Activated T-cell treated with anti-CD3 and anti-CD28 coated beads, Interleukin-2, amount 50 U/mL, for 72 hours (primary cell): ENCODE measurements around the gene ATP7A. TPM values are rescaled to one million over a fixed set of nuclear protein-coding genes. Genes with fewer than 3 reads are reported as not detected.
A peak's percentile ranks its signal among the peaks of the same experiment; 100 is the strongest.
"Not testable (repeated sequence)": the region's sequence is repeated elsewhere in the genome, so short reads cannot be mapped to it uniquely, and the experiment has no call there.

Source experiments
- ATAC-seq, 2 donors: fragments of 150-1000 bp; cut with Tn5 transposase; replicated peaks in 1 of 2; 2 replicates each; pipeline ENCODE4 v1.10.0; 2021; ENCODE audit warnings: moderate library complexity in 2 of 2, mild to moderate bottlenecking in 1 of 2
- DNase-seq, 2 donors: peaks; one replicate each; pipeline ENCODE4 v3.0.0; 2021 to 2022; ENCODE audit warnings: mixed read lengths in 1 of 2
- H3K27ac Mint-ChIP-seq: one replicate; pipeline ENCODE4 v1.8.0; 2022; ENCODE audit warnings: mild to moderate bottlenecking, moderate library complexity, mixed read lengths
- H3K27me3 Mint-ChIP-seq: one replicate; pipeline ENCODE4 v1.8.0; 2022; ENCODE audit warnings: low read depth, mixed read lengths
- H3K36me3 Mint-ChIP-seq, 2 donors: one replicate each; pipeline ENCODE4 v1.8.0; 2022; ENCODE audit warnings: mixed read lengths in 2 of 2, mild to moderate bottlenecking in 1 of 2; ENCODE audit not compliant: insufficient read depth in 2 of 2
- H3K4me1 Mint-ChIP-seq: one replicate; pipeline ENCODE4 v1.8.0; 2022; ENCODE audit warnings: low read depth, mixed read lengths
- H3K4me3 Mint-ChIP-seq, 2 donors: one replicate each; pipeline ENCODE4 v1.8.0; 2022; ENCODE audit warnings: mild to moderate bottlenecking in 2 of 2, mixed read lengths in 2 of 2, moderate library complexity in 2 of 2
- H3K9me3 Mint-ChIP-seq, 2 donors: one replicate each; pipeline ENCODE4 v1.8.0; 2022; ENCODE audit warnings: mixed read lengths in 2 of 2
- total RNA-seq, 2 donors: library from RNA; stranded (reverse); gene quantifications; one replicate each; pipeline ENCODE4 v1.2.3, GENCODE V29; 2022

Gene ATP7A
- 10 to 100 TPM in 1 of 2 donors, 1 to 10 TPM in 1; 9.9 to 10.1 TPM for total RNA-seq

- peaks cover 2 to 3% of the 10 kb centered on the region in 2 donors for H3K36me3 Mint-ChIP-seq
- peaks cover 20% of the 10 kb centered on the region for H3K4me1 Mint-ChIP-seq
- H3K27ac Mint-ChIP-seq, result peak within 1 kb of the TSS; percentile 99
- peak within 1 kb of the TSS; percentile 98 for H3K4me3 Mint-ChIP-seq
- DNase-seq, result peak; percentile 89 to 91
- H3K9me3 Mint-ChIP-seq, result no peaks in the 10 kb centered on the region
- no peaks in the 10 kb centered on the region for H3K27me3 Mint-ChIP-seq
- ATAC-seq, result peak; percentile 95
Measured at GRCh38 chrX:77910108-77910840, at the start of gene ATP7A. TSS of gene ATP7A (plus strand) at chrX:77910693. CDS start at chrX:77971642, 60,949 bp downstream.

- ATAC-seq (no peak), DNase-seq (no peak)
- no peaks in the 10 kb centered on the region for H3K9me3 Mint-ChIP-seq
- H3K27ac Mint-ChIP-seq, result no peak overlapping the region
- no peak overlapping the region for H3K4me3 Mint-ChIP-seq
- H3K36me3 Mint-ChIP-seq, result peaks cover 4 to 8% of the 10 kb centered on the region in 2 donors
- H3K4me1 Mint-ChIP-seq, result no peaks in the 10 kb centered on the region
- no peaks in the 10 kb centered on the region for H3K27me3 Mint-ChIP-seq
Measured at GRCh38 chrX:77875372-77875771, 35.1 kb upstream of the ATP7A start.

DNA sequence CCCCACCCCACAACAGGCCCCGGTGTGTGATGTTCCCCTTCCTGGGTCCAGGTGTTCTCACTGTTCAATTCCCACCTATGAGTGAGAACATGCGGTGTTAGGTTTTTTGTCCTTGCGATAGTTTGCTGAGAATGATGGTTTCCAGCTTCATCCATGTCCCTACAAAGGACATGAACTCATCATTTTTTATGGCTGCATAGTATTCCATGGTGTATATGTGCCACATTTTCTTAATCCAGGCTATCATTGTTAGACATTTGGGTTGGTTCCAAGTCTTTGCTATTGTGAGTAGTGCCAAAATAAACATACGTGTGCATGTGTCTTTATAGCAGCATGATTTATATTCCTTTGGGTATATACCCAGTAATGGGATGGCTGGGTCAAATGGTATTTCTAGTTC, 29.1 kb upstream of the ATP7A start:
- peak overlapping the region; percentile 24 for H3K27ac Mint-ChIP-seq
- DNase-seq, H3K27me3 Mint-ChIP-seq, ATAC-seq, H3K9me3 Mint-ChIP-seq, H3K4me3 Mint-ChIP-seq, H3K36me3 Mint-ChIP-seq, H3K4me1 Mint-ChIP-seq: not testable (repeated sequence)

- no peaks in the 10 kb centered on the region for H3K9me3 Mint-ChIP-seq
- H3K27me3 Mint-ChIP-seq, result no peaks in the 10 kb centered on the region
- DNase-seq (no peak), ATAC-seq (no peak)
- peaks cover 29% of the 10 kb centered on the region for H3K4me1 Mint-ChIP-seq
- peaks cover 3 to 10% of the 10 kb centered on the region in 2 donors for H3K36me3 Mint-ChIP-seq
- peak overlapping the region; percentile 26 for H3K27ac Mint-ChIP-seq
- H3K4me3 Mint-ChIP-seq, result peak overlapping the region; percentile 90 to 100
Measured at GRCh38 chrX:77892887-77893286, 17.6 kb upstream of the ATP7A start.

DNA sequence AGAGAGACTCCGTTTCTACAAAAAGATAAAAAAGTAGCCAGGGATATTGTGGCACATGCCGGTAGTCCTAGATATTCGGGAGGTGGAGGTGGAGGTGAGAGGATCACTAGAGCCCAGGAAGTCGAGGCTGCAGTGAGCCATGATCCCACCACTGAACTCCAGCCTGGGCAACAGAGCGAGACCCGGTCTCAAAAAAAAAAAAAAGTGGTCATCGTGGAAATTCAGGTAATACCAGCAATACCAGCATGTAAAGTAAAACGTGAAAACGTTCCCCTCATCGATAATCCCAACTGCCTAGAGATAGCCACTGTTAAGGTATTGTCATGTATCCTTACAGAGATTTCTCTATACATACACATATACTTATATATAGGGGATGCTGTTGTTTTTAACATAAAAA, 16.8 kb upstream of the ATP7A start:
- Mint-ChIP-seq H3K27ac (peak overlapping the region; percentile 100), H3K27me3 (no peaks in the 10 kb centered on the region), H3K9me3 (no peaks in the 10 kb centered on the region), H3K36me3 (peaks cover 3 to 10% of the 10 kb centered on the region in 2 donors), H3K4me1 (peaks cover 29% of the 10 kb centered on the region), H3K4me3 (peak overlapping the region; percentile 90 to 100)
- no peak for DNase-seq
- ATAC-seq, result no peak

- Mint-ChIP-seq H3K4me3 (peak within 1 kb of the TSS; percentile 90 to 100), H3K27me3 (no peaks in the 10 kb centered on the region), H3K27ac (peak within 1 kb of the TSS; percentile 100), H3K4me1 (peaks cover 24% of the 10 kb centered on the region), H3K9me3 (no peaks in the 10 kb centered on the region), H3K36me3 (peaks cover 9 to 12% of the 10 kb centered on the region in 2 donors)
- DNase-seq, result peak; percentile 86 to 92
- peak; percentile 94 to 95 for ATAC-seq
Measured at GRCh38 chrX:77894921-77895886, 15.3 kb upstream of the ATP7A start, which contains the start of gene MAGT1. TSS of gene MAGT1 (minus strand) at chrX:77895435. CDS start at chrX:77895410, 25 bp downstream.

GRCh38 chrX:77899081-77899828, 11.2 kb upstream of the ATP7A start, which contains the start of gene COX7B:
TSS of gene COX7B (plus strand) at chrX:77899468. CDS start at chrX:77899554, 86 bp downstream.
- peaks cover 16% of the 10 kb centered on the region for H3K4me1 Mint-ChIP-seq
- ATAC-seq (peak; percentile 67 to 72), DNase-seq (peak; percentile 66 to 67)
- no peaks in the 10 kb centered on the region for H3K27me3 Mint-ChIP-seq
- peak within 1 kb of the TSS; percentile 99 for H3K27ac Mint-ChIP-seq
- no peaks in the 10 kb centered on the region for H3K9me3 Mint-ChIP-seq
- H3K36me3 Mint-ChIP-seq, result peaks cover 9 to 23% of the 10 kb centered on the region in 2 donors
- peak within 1 kb of the TSS; percentile 79 to 100 for H3K4me3 Mint-ChIP-seq

DNA sequence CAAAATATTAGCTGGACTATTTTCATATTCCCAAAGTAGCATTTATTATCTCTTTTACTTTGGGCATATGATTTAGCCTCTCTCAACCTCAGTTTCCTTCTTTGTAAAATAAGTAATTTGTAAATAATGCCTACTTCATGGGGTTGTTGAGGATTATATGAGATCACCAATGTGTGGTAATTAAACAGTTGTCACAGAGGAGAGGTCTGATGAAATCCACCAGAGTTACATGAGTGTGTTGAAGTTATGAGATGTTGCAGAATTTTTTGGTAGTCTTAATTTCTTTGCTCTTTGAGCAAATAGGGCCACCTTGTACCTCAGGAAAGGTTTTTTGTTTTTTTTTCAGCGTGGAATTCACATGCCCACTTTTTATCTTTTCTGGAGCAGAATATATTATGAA, 9.8 kb upstream of the ATP7A start:
- no peaks in the 10 kb centered on the region for H3K9me3 Mint-ChIP-seq

DNA sequence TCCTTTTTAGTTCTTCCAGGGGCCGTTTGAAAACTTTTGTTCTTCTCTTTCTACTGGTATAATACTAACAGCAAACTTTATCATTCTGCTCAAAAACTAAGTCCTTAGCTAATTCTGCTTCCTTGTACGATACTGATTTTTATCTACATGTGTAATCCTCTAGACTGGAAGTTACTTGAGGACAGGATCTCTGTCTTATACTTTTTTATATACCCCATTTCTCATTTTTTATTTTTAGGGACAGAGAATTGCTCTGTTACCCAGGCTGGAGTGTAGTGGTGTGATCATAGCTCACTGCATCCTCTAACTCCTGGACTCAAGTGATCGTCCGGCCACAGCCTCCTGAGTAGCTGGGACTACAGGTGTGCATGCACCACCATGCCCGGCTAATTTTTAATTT, 9.0 kb upstream of the ATP7A start:
- H3K4me3 Mint-ChIP-seq, result peak overlapping the region; percentile 79 to 100
- peaks cover 3 to 20% of the 10 kb centered on the region in 2 donors for H3K36me3 Mint-ChIP-seq

More for the DNA sequence above, 9.8 kb upstream of the ATP7A start:
- ATAC-seq, result no peak
- Mint-ChIP-seq H3K4me1 (peaks cover 16% of the 10 kb centered on the region), H3K27me3 (no peaks in the 10 kb centered on the region), H3K27ac (peak overlapping the region; percentile 99), H3K4me3 (peak overlapping the region; percentile 79 to 100), H3K36me3 (peaks cover 3 to 21% of the 10 kb centered on the region in 2 donors)
- DNase-seq, result no peak

GRCh38 chrX:77917294-77917933, 6.9 kb downstream of the ATP7A start:
- peak in 1 of 2 donors; percentile 43 for ATAC-seq
- Mint-ChIP-seq H3K4me1 (peaks cover 31% of the 10 kb centered on the region), H3K27ac (peak overlapping the region; percentile 59), H3K4me3 (peak overlapping the region; percentile 58 to 75), H3K36me3 (peaks cover 0 to 3% of the 10 kb centered on the region in 2 donors), H3K9me3 (no peaks in the 10 kb centered on the region), H3K27me3 (no peaks in the 10 kb centered on the region)
- DNase-seq, result no peak

More for the DNA sequence above, 9.0 kb upstream of the ATP7A start:
- ATAC-seq (no peak), DNase-seq (no peak)
- Mint-ChIP-seq H3K27ac (peak overlapping the region; percentile 77), H3K27me3 (no peaks in the 10 kb centered on the region), H3K4me1 (peaks cover 16% of the 10 kb centered on the region), H3K9me3 (no peaks in the 10 kb centered on the region)

GRCh38 chrX:77918568-77918967, 8.1 kb downstream of the ATP7A start:
- Mint-ChIP-seq H3K27me3 (no peaks in the 10 kb centered on the region), H3K9me3 (no peaks in the 10 kb centered on the region), H3K36me3 (peaks cover 0 to 3% of the 10 kb centered on the region in 2 donors), H3K27ac (no peak overlapping the region), H3K4me1 (peaks cover 21% of the 10 kb centered on the region), H3K4me3 (no peak overlapping the region)
- DNase-seq (no peak), ATAC-seq (no peak)

- not testable (repeated sequence) for H3K27me3 Mint-ChIP-seq, DNase-seq, H3K36me3 Mint-ChIP-seq, H3K27ac Mint-ChIP-seq, H3K4me3 Mint-ChIP-seq, ATAC-seq, H3K9me3 Mint-ChIP-seq
- H3K4me1 Mint-ChIP-seq, result peaks cover 21% of the 10 kb centered on the region
Measured at GRCh38 chrX:77919370-77919769, 8.9 kb downstream of the ATP7A start.
